HCT116 (cell line): ENCODE results near the gene FCN3. TPM values are rescaled to one million over a fixed set of nuclear protein-coding genes. Genes with fewer than 3 reads are reported as not detected.

Experiments used
- ATAC-seq: fragments of 200-7000 bp; cut with Tn5 transposase; 2 replicates; pipeline ENCODE4 v1.9.1; 2020; ENCODE audit warnings: mild to moderate bottlenecking, moderate library complexity
- BruUV-seq: library from RNA; stranded (reverse); fragments of 400-500 nt; replicated peaks from 2 replicates; lab custom pipeline; 2021; lab: Mats Ljungman, UMichigan
- CTCF ChIA-PET: fragments of 300-600 bp; sonication (Branson Sonifier 250); formaldehyde crosslinking; loops from one replicate; lab custom pipeline; 2021; ENCODE audit warnings: antibody characterized with exemption; lab: Charles Lee
- POLR2A ChIA-PET: fragments of 300-600, 350-600 bp; sonication (Branson Sonifier 250); formaldehyde crosslinking; loops from one replicate; lab custom pipeline; 2021; ENCODE audit warnings: antibody characterized with exemption; lab: Charles Lee
- RAD21 ChIA-PET, 2 experiments: fragments of 300-600 bp; sonication (Branson Sonifier 250); formaldehyde crosslinking; loops; one replicate each; lab custom pipeline; 2023; ENCODE audit warnings: low total read pairs in 2 of 2; ENCODE audit not compliant: uncharacterized antibody in 2 of 2, unreplicated experiment in 2 of 2, low non-redundant PET in 1 of 2; lab: Charles Lee
- DNase-seq: peaks from one replicate; pipeline ENCODE4 v3.0.0-alpha.2; 2010; ENCODE audit warnings: low read depth, low spot score
- H2AFZ ChIP-seq: fragments of 200-600 bp; shearing (Covaris generic), sonication (generic); 2 replicates; pipeline ENCODE4 v1.6.1; 2017; ENCODE audit warnings: low read depth, mixed run types, mixed read lengths, antibody characterized with exemption, low read length; ENCODE audit not compliant: poor library complexity, severe bottlenecking
- H3K27ac ChIP-seq: 2 replicates; pipeline ENCODE4 v1.5.1; 2012; ENCODE audit warnings: low read depth, low read length
- H3K27me3 ChIP-seq: fragments of 200-600 bp; sonication (generic); 2 replicates; pipeline ENCODE4 v1.6.1; 2016; ENCODE audit warnings: mixed run types, low read length, mixed read lengths; ENCODE audit not compliant: insufficient read depth
- H3K36me3 ChIP-seq, 2 experiments: fragments of 200-500 bp in 1 of 2; fragments of 200-600 bp in 1 of 2; sonication (Bioruptor generic) in 1 of 2; sonication (generic) in 1 of 2; 2 replicates each; pipeline versions ENCODE4 v1.5.1 to v1.6.1; 2014 to 2016; ENCODE audit warnings: low read length in 2 of 2, inconsistent platforms in 1 of 2, mixed read lengths in 1 of 2, mixed run types in 1 of 2; ENCODE audit not compliant: insufficient read depth in 2 of 2, control insufficient read depth in 1 of 2
- H3K4me1 ChIP-seq, 2 experiments: fragments of 200-600 bp in 1 of 2; sonication (generic) in 1 of 2; 2 replicates each; pipeline versions ENCODE4 v1.5.1 to v1.6.1; 2012 to 2017; ENCODE audit warnings: low read length in 2 of 2, inconsistent platforms in 1 of 2, mild to moderate bottlenecking in 1 of 2, mixed read lengths in 1 of 2, mixed run types in 1 of 2, moderate library complexity in 1 of 2; ENCODE audit not compliant: insufficient read depth in 2 of 2, control insufficient read depth in 1 of 2
- H3K4me2 ChIP-seq: fragments of 200-600 bp; sonication (generic); 2 replicates; pipeline ENCODE4 v1.6.1; 2017; ENCODE audit warnings: mixed run types, low read length, mixed read lengths
- H3K4me3 ChIP-seq, 2 experiments: fragments of 200-600 bp in 1 of 2; sonication (generic) in 1 of 2; replicated peaks in 1 of 2; 2 replicates each; pipeline ENCODE4 v1.5.1; 2011 to 2016; ENCODE audit warnings: low read length in 2 of 2, control low read depth in 1 of 2, low read depth in 1 of 2, mild to moderate bottlenecking in 1 of 2, mixed read lengths in 1 of 2, mixed run types in 1 of 2
- H3K79me2 ChIP-seq: fragments of 200-600 bp; sonication (generic); 2 replicates; pipeline ENCODE4 v1.6.1; 2017; ENCODE audit warnings: mild to moderate bottlenecking, mixed run types, low read length, moderate library complexity, mixed read lengths; ENCODE audit not compliant: insufficient read depth
- H3K9ac ChIP-seq: fragments of 200-600 bp; sonication (generic); 2 replicates; pipeline ENCODE4 v1.6.1; 2016; ENCODE audit warnings: low read length, mixed read lengths
- H3K9me2 ChIP-seq: fragments of 200-600 bp; sonication (generic), shearing (Covaris generic); 2 replicates; pipeline ENCODE4 v1.6.1; 2017; ENCODE audit warnings: mixed run types, mild to moderate bottlenecking, moderate library complexity; ENCODE audit not compliant: insufficient read depth
- H3K9me3 ChIP-seq, 2 experiments: fragments of 200-500 bp in 1 of 2; fragments of 200-600 bp in 1 of 2; sonication (Bioruptor generic) in 1 of 2; sonication (generic) in 1 of 2; 2 replicates each; pipeline ENCODE4 v1.6.1; 2014 to 2017; ENCODE audit warnings: low read length in 2 of 2, mixed read lengths in 2 of 2, inconsistent platforms in 1 of 2, low read depth in 1 of 2, mild to moderate bottlenecking in 1 of 2, mixed run types in 1 of 2, moderate library complexity in 1 of 2; ENCODE audit not compliant: control insufficient read depth in 1 of 2, insufficient read depth in 1 of 2
- H4K20me1 ChIP-seq: fragments of 200-600 bp; sonication (generic), shearing (Covaris generic); 2 replicates; pipeline ENCODE4 v1.6.1; 2017; ENCODE audit warnings: mixed run types, mild to moderate bottlenecking, moderate library complexity; ENCODE audit not compliant: insufficient read depth
- CBX3 ChIP-seq: IDR thresholded peaks from 2 replicates; pipeline ENCODE4 v1.6.1; 2012; ENCODE audit warnings: low read depth
- CEBPB ChIP-seq: IDR thresholded peaks from 2 replicates; pipeline ENCODE4 v1.6.1; 2012; ENCODE audit warnings: low read depth
- CTCF ChIP-seq, 3 experiments: fragments of 200-600 bp in 1 of 3; sonication (generic) in 1 of 3; IDR thresholded peaks in 2 of 3; conservative IDR thresholded peaks in 1 of 3; 2 replicates each; pipeline ENCODE4 v1.5.1; 2012 to 2017; ENCODE audit warnings: low read depth in 2 of 3, low read length in 2 of 3, antibody characterized with exemption in 1 of 3, borderline replicate concordance in 1 of 3, control low read depth in 1 of 3, mild to moderate bottlenecking in 1 of 3, mixed read lengths in 1 of 3, mixed run types in 1 of 3, moderate library complexity in 1 of 3; ENCODE audit not compliant: insufficient read depth in 1 of 3
- EGR1 ChIP-seq: IDR thresholded peaks from 2 replicates; pipeline ENCODE4 v1.6.1; 2012; ENCODE audit warnings: low read depth
- EZH2phosphoT487 ChIP-seq: fragments of 200-600 bp; IDR thresholded peaks from 2 replicates; pipeline ENCODE4 v1.6.1; 2018; ENCODE audit warnings: antibody characterized with exemption, borderline replicate concordance
- FOSL1 ChIP-seq: IDR thresholded peaks from 2 replicates; pipeline ENCODE4 v1.6.1; 2012; ENCODE audit warnings: low read depth
- JUND ChIP-seq: IDR thresholded peaks from 2 replicates; pipeline ENCODE4 v1.6.1; 2012
- POLR2AphosphoS5 ChIP-seq: IDR thresholded peaks from 2 replicates; pipeline ENCODE4 v1.6.1; 2011; ENCODE audit warnings: mild to moderate bottlenecking, low read depth, low read length, moderate library complexity
- RAD21 ChIP-seq: IDR thresholded peaks from 2 replicates; pipeline ENCODE4 v1.6.1; 2012; ENCODE audit warnings: low read depth, mild to moderate bottlenecking
- REST ChIP-seq: IDR thresholded peaks from 2 replicates; pipeline ENCODE4 v1.6.1; 2012; ENCODE audit warnings: low read depth
- SIN3A ChIP-seq: IDR thresholded peaks from 2 replicates; pipeline ENCODE4 v1.6.1; 2012; ENCODE audit warnings: low read depth
- SRF ChIP-seq: IDR thresholded peaks from 2 replicates; pipeline ENCODE4 v1.6.1; 2012; ENCODE audit warnings: low read depth
- TCF7L2 ChIP-seq: IDR thresholded peaks from 2 replicates; pipeline ENCODE4 v1.7.0; 2011; ENCODE audit warnings: borderline replicate concordance, inconsistent platforms; ENCODE audit not compliant: insufficient read depth, insufficient read length; ENCODE audit errors: extremely low read depth
- YY1 ChIP-seq: IDR thresholded peaks from 2 replicates; pipeline ENCODE4 v1.6.1; 2011; ENCODE audit warnings: low read length, low read depth, moderate library complexity, mild to moderate bottlenecking; ENCODE audit not compliant: insufficient replicate concordance; ENCODE audit errors: extremely low read depth
- ZFX ChIP-seq: fragments of 450-650 bp; IDR thresholded peaks from 2 replicates; pipeline ENCODE4 v1.6.1; 2017
- ZNF274 ChIP-seq: fragments of 200-500 bp; sonication (Bioruptor generic); IDR thresholded peaks from 2 replicates; pipeline ENCODE4 v1.6.1; 2014; ENCODE audit warnings: mild to moderate bottlenecking, low read depth, low read length, inconsistent platforms
- intact Hi-C: fragments of 100-400 bp; cut with micrococcal nuclease; formaldehyde crosslinking; loops from 2 replicates; pipeline ENCODE4 v1.10.0; 2022
- total RNA-seq: library from RNA; stranded (reverse); gene quantifications from one replicate; pipeline ENCODE4 v1.2.1, GENCODE V29; 2021; ENCODE audit not compliant: unreplicated experiment
- TF ChIP-seq, protein P1 (sequence below): IDR thresholded peaks from 2 replicates; pipeline ENCODE4 v1.6.1; 2011; ENCODE audit warnings: mild to moderate bottlenecking, low read length, moderate library complexity; ENCODE audit not compliant: insufficient replicate concordance; ENCODE audit errors: extremely low read depth
- TF ChIP-seq, protein P2 (sequence below): IDR thresholded peaks from 2 replicates; pipeline ENCODE4 v1.6.1; 2012
- TF ChIP-seq, protein P3 (sequence below): IDR thresholded peaks from 2 replicates; pipeline ENCODE4 v1.6.1; 2012

Gene FCN3
- total RNA-seq, 1 experiment from 2014 or later: 1.2 TPM

GRCh38 chr1:27377760-27378495 is 3.3 kb upstream of the FCN3 start:
- no peaks in the 10 kb centered on the region for H3K36me3 ChIP-seq
- H3K9me2 ChIP-seq: no peaks in the 10 kb centered on the region
- no peaks in the 10 kb centered on the region for H3K9me3 ChIP-seq
- BruUV-seq: no TSS peak
- no peaks in the 10 kb centered on the region for H4K20me1 ChIP-seq
- no peak overlapping the region for H3K4me2 ChIP-seq
- no peak overlapping the region for H3K9ac ChIP-seq
- ChIA-PET CTCF (interaction anchor here (1.5 kb wide), 1 partner anchor 9 kb away, joined by 4 read pairs; no protein-coding TSS in a partner anchor), POLR2A (interaction anchor here (0.5 to 1.3 kb wide), 3 partner anchors 12 to 15 kb away, joined by 4 to 7 read pairs (median 4); partner anchors contain the start of gene MAP3K6), RAD21 (no interaction called here)
- H3K27ac ChIP-seq: no peak overlapping the region
- TF ChIP-seq, protein P1, sequence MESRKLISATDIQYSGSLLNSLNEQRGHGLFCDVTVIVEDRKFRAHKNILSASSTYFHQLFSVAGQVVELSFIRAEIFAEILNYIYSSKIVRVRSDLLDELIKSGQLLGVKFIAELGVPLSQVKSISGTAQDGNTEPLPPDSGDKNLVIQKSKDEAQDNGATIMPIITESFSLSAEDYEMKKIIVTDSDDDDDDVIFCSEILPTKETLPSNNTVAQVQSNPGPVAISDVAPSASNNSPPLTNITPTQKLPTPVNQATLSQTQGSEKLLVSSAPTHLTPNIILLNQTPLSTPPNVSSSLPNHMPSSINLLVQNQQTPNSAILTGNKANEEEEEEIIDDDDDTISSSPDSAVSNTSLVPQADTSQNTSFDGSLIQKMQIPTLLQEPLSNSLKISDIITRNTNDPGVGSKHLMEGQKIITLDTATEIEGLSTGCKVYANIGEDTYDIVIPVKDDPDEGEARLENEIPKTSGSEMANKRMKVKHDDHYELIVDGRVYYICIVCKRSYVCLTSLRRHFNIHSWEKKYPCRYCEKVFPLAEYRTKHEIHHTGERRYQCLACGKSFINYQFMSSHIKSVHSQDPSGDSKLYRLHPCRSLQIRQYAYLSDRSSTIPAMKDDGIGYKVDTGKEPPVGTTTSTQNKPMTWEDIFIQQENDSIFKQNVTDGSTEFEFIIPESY: no peak
- TF ChIP-seq TCF7L2 (no peak), SIN3A (no peak), SRF (no peak), CTCF (IDR thresholded peaks at IDR 0.05 in 2 of 3, conservative IDR thresholded peaks at IDR 0.05 in 1 of 3; ENCODE audit: borderline replicate concordance in 1 of 3, insufficient read depth in 1 of 3, low read depth in 2 of 3, low read length in 2 of 3) (no peak), RAD21 (no peak), EZH2phosphoT487 (no peak), JUND (no peak), POLR2AphosphoS5 (no peak), FOSL1 (no peak), CBX3 (no peak), EGR1 (no peak), REST (no peak), CEBPB (no peak), ZNF274 (no peak), YY1 (no peak), ZFX (no peak)
- TF ChIP-seq, protein P2, sequence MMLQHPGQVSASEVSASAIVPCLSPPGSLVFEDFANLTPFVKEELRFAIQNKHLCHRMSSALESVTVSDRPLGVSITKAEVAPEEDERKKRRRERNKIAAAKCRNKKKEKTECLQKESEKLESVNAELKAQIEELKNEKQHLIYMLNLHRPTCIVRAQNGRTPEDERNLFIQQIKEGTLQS: no peak
- TF ChIP-seq, protein P3, sequence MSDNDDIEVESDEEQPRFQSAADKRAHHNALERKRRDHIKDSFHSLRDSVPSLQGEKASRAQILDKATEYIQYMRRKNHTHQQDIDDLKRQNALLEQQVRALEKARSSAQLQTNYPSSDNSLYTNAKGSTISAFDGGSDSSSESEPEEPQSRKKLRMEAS: no peak
- no peak overlapping the region for H3K4me3 ChIP-seq
- H3K4me1 ChIP-seq: peaks cover 11 to 43% of the 10 kb centered on the region in 2 experiments
- no peak for ATAC-seq
- H3K79me2 ChIP-seq: no peaks in the 10 kb centered on the region
- DNase-seq: no peak
- no peak overlapping the region for H2AFZ ChIP-seq
- intact Hi-C loops: no loop called here
- H3K27me3 ChIP-seq: no peaks in the 10 kb centered on the region
